ENCODE results near the gene PLRG1.

Gene PLRG1

GRCh38 chr4:154589296-154590197, 39.3 kb upstream of the PLRG1 start:
- H3K27ac ChIP-seq, result no peak overlapping the region
- TF ChIP-seq ZFX (IDR thresholded peaks at IDR 0.05) (no peak), CTCF (conservative IDR thresholded peaks at IDR 0.05) (no peak)

DNA sequence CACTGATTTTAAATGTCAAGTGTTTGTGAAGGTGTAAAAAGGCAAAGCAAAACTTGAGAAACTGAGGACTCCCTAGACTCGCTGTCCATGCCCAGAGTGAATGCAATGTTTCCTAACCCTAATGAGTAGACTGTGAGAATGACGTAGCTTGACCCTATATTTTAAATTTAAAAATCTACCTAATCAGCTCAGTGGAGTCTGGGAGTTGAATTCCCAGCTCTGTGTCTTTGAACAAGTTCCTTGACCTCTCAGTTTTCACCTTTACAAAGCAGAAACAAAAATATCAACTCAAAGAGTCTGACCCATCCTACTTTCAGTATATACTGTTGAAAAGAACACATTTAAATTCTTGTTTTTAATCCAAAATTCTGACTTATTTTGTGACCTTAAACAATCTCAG, 38.0 kb upstream of the PLRG1 start:
- TF ChIP-seq ZFX (IDR thresholded peaks at IDR 0.05) (no peak), CTCF (conservative IDR thresholded peaks at IDR 0.05) (no peak)
- no peak overlapping the region for H3K27ac ChIP-seq

DNA sequence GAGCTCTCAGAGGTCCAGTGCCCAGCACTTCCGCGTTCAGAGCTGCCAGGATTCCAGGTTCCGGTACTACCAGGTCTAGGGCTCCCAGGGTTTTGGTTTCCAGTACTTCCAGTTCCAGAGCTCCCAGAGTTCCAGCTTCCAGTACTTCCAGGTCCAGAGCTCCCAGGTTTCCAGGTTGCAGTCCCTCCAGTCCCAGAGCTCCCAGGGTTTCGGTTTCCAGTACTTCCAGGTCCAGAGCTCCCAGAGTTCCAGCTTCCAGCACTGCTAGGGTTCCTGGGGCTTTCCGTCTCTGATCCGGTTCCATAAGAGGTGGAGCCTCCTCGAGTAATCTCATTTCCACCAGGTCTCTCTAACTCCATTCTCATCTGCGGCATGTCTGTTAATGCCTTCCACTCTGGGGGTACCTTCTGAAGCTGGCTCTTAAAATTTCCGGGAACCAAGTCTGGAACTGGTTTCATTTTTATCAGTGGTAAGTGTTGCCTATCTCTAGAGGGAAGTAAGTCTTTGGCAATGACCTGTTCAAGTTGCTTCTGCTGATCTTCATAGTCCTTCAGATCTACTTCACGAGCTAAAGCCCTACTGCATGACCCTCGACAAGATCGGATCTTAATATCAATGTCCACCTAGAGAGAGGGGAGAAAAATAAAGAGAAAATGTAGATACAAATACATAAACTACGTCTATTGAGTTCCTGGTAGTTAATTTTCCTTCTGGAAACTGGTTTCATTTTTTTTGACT, 36.3 kb upstream of the PLRG1 start:
- TF ChIP-seq ZFX (IDR thresholded peaks at IDR 0.05) (no peak), CTCF (conservative IDR thresholded peaks at IDR 0.05) (no peak)
- no peak overlapping the region for H3K27ac ChIP-seq

- H3K27ac ChIP-seq, result no peak overlapping the region
- no peak for TF ChIP-seq CTCF (conservative IDR thresholded peaks at IDR 0.05)
- TF ChIP-seq ZFX (IDR thresholded peaks at IDR 0.05), result no peak
Measured at GRCh38 chr4:154585369-154586018, 35.3 kb upstream of the PLRG1 start.

- no peak overlapping the region for H3K27ac ChIP-seq
- TF ChIP-seq ZFX (IDR thresholded peaks at IDR 0.05), result no peak
- TF ChIP-seq CTCF (conservative IDR thresholded peaks at IDR 0.05), result no peak
Measured at GRCh38 chr4:154584259-154584658, 34.1 kb upstream of the PLRG1 start.

- H3K27ac ChIP-seq, result no peak overlapping the region
- TF ChIP-seq CTCF (conservative IDR thresholded peaks at IDR 0.05) (no peak), ZFX (IDR thresholded peaks at IDR 0.05) (no peak)
Measured at GRCh38 chr4:154583677-154584076, 33.5 kb upstream of the PLRG1 start.

DNA sequence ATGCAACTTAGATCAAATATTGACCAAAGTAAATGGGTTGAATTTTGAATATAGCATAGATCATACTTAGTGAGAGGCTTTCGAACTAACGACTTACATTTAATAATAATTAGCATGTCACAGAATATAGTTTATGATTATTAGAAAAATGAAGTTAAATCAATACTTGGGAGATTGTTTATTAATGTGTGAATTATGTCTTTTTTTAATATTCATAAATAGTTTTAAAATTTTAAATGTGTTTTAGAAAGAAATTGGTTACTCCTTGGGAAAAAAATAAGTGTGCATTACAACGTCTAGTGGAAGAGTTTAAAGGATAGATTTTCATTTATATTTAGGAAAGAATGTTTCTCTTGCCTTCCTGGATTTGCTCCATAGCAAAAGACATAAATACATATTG, 33.0 kb upstream of the PLRG1 start:
- H3K27ac ChIP-seq, result no peak overlapping the region
- no peak for TF ChIP-seq CTCF (conservative IDR thresholded peaks at IDR 0.05)
- TF ChIP-seq ZFX (IDR thresholded peaks at IDR 0.05), result no peak
